Tibial nerve (tissue), 4 donors: Measurements from ENCODE around the gene COPZ1. TPM values are rescaled to one million over a fixed set of nuclear protein-coding genes. Genes with fewer than 3 reads are reported as not detected.
A peak's percentile ranks its signal among the peaks of the same experiment; 100 is the strongest.
"Not testable (repeated sequence)": the region's sequence is repeated elsewhere in the genome, so short reads cannot be mapped to it uniquely, and the experiment has no call there.

ENCODE experiments used
- DNase-seq, 2 donors: peaks; one replicate each; pipeline ENCODE4 v3.0.0-alpha.2; 2019; ENCODE audit warnings: low spot score in 2 of 2
- H3K27ac ChIP-seq, 4 donors: fragments of 200-600 bp; sonication (generic) in 3 of 4; one replicate each; pipeline ENCODE4 v1.5.1; 2017 to 2019; ENCODE audit warnings: mild to moderate bottlenecking in 1 of 4
- H3K27me3 ChIP-seq, 2 donors: fragments of 200-600 bp; sonication (generic) in 1 of 2; one replicate each; pipeline versions ENCODE4 v1.5.1 to v1.6.0; 2017 to 2019
- H3K36me3 ChIP-seq, 3 donors: fragments of 200-600 bp; sonication (generic); one replicate each; pipeline ENCODE4 v1.5.1; 2018 to 2019
- H3K4me1 ChIP-seq, 4 donors: fragments of 200-600 bp; sonication (generic) in 3 of 4; one replicate each; pipeline ENCODE4 v1.5.1; 2017 to 2019
- H3K4me3 ChIP-seq, 4 donors: fragments of 200-600 bp; sonication (generic) in 3 of 4; one replicate each; pipeline ENCODE4 v1.5.1; 2017 to 2019; ENCODE audit warnings: mild to moderate bottlenecking in 1 of 4, moderate library complexity in 1 of 4
- H3K9me3 ChIP-seq, 4 donors: fragments of 200-600 bp; sonication (generic) in 3 of 4; one replicate each; pipeline ENCODE4 v1.5.1; 2017 to 2019
- CTCF ChIP-seq, 5 experiments: fragments of 200-600 bp in 3 of 5; fragments of 450-650 bp in 2 of 5; sonication (generic) in 3 of 5; IDR thresholded peaks; one replicate each; pipeline ENCODE4 v1.5.1; 2016 to 2019; ENCODE audit warnings: antibody characterized with exemption in 5 of 5, mild to moderate bottlenecking in 3 of 5, moderate library complexity in 2 of 5
- EP300 ChIP-seq, 2 donors: sonication (generic); formaldehyde crosslinking; IDR thresholded peaks; one replicate each; pipeline ENCODE4 v1.6.1; 2017; ENCODE audit warnings: antibody characterized with exemption in 2 of 2, mild to moderate bottlenecking in 1 of 2
- POLR2A ChIP-seq, 2 donors: fragments of 450-650 bp; IDR thresholded peaks; one replicate each; pipeline ENCODE4 v1.6.1; 2017; ENCODE audit warnings: antibody characterized with exemption in 2 of 2, mild to moderate bottlenecking in 2 of 2, moderate library complexity in 2 of 2
- whole genome bisulfite sequencing, 2 donors: methylation state at CpG; one replicate each; pipeline ENCODE4 v1.1.5; 2018; 5-methylcytosine and 5-hydroxymethylcytosine counted together
- total RNA-seq, 4 donors: library from RNA; depleted of rRNA; stranded (reverse); fragments of >200 nt; gene quantifications; one replicate each; pipeline ENCODE4 v1.1.0, GENCODE V29; 2016

The COPZ1 gene
- total RNA-seq, 4 donors from 2014 or later = 38.0 to 52.0 (median 43.6) TPM

- no peak overlapping the region for H3K27ac ChIP-seq
- no peak for TF ChIP-seq EP300 (IDR thresholded peaks at IDR 0.05)
- no peak for TF ChIP-seq CTCF (IDR thresholded peaks at IDR 0.05)
- no peak for TF ChIP-seq POLR2A (IDR thresholded peaks at IDR 0.05)
- no peaks in the 10 kb centered on the region for H3K27me3 ChIP-seq
- no peaks in the 10 kb centered on the region for H3K9me3 ChIP-seq
- no peak overlapping the region for H3K4me3 ChIP-seq
- peaks cover 0 to 27% (median 13%) of the 10 kb centered on the region in 4 donors for H3K4me1 ChIP-seq
- no peak for DNase-seq
- 37 to 59% methylated on average over 3 of the region's 3 CpGs for WGBS, 2 donors
- peaks cover 0 to 54% (median 15%) of the 10 kb centered on the region in 3 donors for H3K36me3 ChIP-seq
These were observed 25.8 kb downstream of the COPZ1 start for GRCh38 chr12:54350743-54351142.

- H3K27me3 ChIP-seq = no peaks in the 10 kb centered on the region
- no peaks in the 10 kb centered on the region for H3K9me3 ChIP-seq
- H3K4me1 ChIP-seq = peaks cover 0 to 33% (median 13%) of the 10 kb centered on the region in 4 donors
- H3K36me3 ChIP-seq = peaks cover 0 to 50% (median 14%) of the 10 kb centered on the region in 3 donors
- peak overlapping the region in 2 of 4 donors; percentile 78 to 79 for H3K27ac ChIP-seq
- DNase-seq = no peak
- TF ChIP-seq CTCF (IDR thresholded peaks at IDR 0.05) = no peak
- no peak for TF ChIP-seq EP300 (IDR thresholded peaks at IDR 0.05)
- no peak for TF ChIP-seq POLR2A (IDR thresholded peaks at IDR 0.05)
- WGBS, 2 donors = 52 to 53% methylated on average over 4 of the region's 4 CpGs
- no peak overlapping the region for H3K4me3 ChIP-seq
These were observed 26.4 kb downstream of the COPZ1 start for GRCh38 chr12:54351341-54351740.

GRCh38 chr12:54352022-54352531, 27.1 kb downstream of the COPZ1 start:
- 17 to 28% methylated on average over 21 of the region's 21 CpGs for WGBS, 2 donors
- H3K27ac ChIP-seq = peak overlapping the region in 3 of 4 donors; percentile 53 to 79 (median 78)
- peaks cover 0 to 38% (median 13%) of the 10 kb centered on the region in 4 donors for H3K4me1 ChIP-seq
- H3K9me3 ChIP-seq = no peaks in the 10 kb centered on the region
- peaks cover 0 to 43% (median 14%) of the 10 kb centered on the region in 3 donors for H3K36me3 ChIP-seq
- no peak overlapping the region for H3K4me3 ChIP-seq
- DNase-seq = no peak
- H3K27me3 ChIP-seq = no peaks in the 10 kb centered on the region
- TF ChIP-seq CTCF (IDR thresholded peaks at IDR 0.05) = no peak
- no peak for TF ChIP-seq EP300 (IDR thresholded peaks at IDR 0.05)
- no peak for TF ChIP-seq POLR2A (IDR thresholded peaks at IDR 0.05)

- DNase-seq = no peak
- WGBS, 2 donors = 24 to 28% methylated on average over 1 of the region's 1 CpG
- Histone ChIP-seq H3K4me3 (no peak overlapping the region), H3K9me3 (no peaks in the 10 kb centered on the region), H3K27me3 (no peaks in the 10 kb centered on the region), H3K4me1 (peaks cover 0 to 49% (median 16%) of the 10 kb centered on the region in 4 donors), H3K36me3 (peaks cover 0 to 31% (median 7%) of the 10 kb centered on the region in 3 donors), H3K27ac (peak overlapping the region; percentile 49 to 79 (median 66))
- TF ChIP-seq CTCF (IDR thresholded peaks at IDR 0.05) = no peak
- no peak for TF ChIP-seq POLR2A (IDR thresholded peaks at IDR 0.05)
- no peak for TF ChIP-seq EP300 (IDR thresholded peaks at IDR 0.05)
These were observed 28.3 kb downstream of the COPZ1 start for GRCh38 chr12:54352891-54353874.

- WGBS, 2 donors = 63 to 78% methylated on average over 7 of the region's 7 CpGs
- Histone ChIP-seq H3K27ac (peak overlapping the region in 2 of 4 donors; percentile 6 to 78), H3K36me3 (peaks cover 0 to 21% (median 0%) of the 10 kb centered on the region in 3 donors)
These were observed 29.3 kb downstream of the COPZ1 start for GRCh38 chr12:54354271-54354670.

More at GRCh38 chr12:54354271-54354670, 29.3 kb downstream of the COPZ1 start:
- DNase-seq, H3K27me3 ChIP-seq, H3K9me3 ChIP-seq, H3K4me3 ChIP-seq: not testable (repeated sequence)
- H3K4me1 ChIP-seq = peaks cover 0 to 54% (median 21%) of the 10 kb centered on the region in 4 donors
